Chondrocyte (in vitro differentiated cells): Measurements from ENCODE around the gene TIMP4. TPM values are rescaled to one million over a fixed set of nuclear protein-coding genes. Genes with fewer than 3 reads are reported as not detected.

ENCODE experiments used
- DNase-seq: peaks from one replicate; pipeline ENCODE4 v3.0.0; 2021; ENCODE audit warnings: mixed read lengths, low spot score
- H3K27ac Mint-ChIP-seq: one replicate; pipeline ENCODE4 v1.8.0; 2021; ENCODE audit warnings: mild to moderate bottlenecking, moderate library complexity, mixed read lengths; ENCODE audit not compliant: unreplicated experiment
- H3K27me3 Mint-ChIP-seq: 2 replicates; pipeline ENCODE4 v1.8.0; 2021; ENCODE audit warnings: low read depth, mixed read lengths
- H3K36me3 Mint-ChIP-seq: 2 replicates; pipeline ENCODE4 v1.8.0; 2021; ENCODE audit warnings: low read depth, mixed read lengths
- H3K4me1 Mint-ChIP-seq: 2 replicates; pipeline ENCODE4 v1.8.0; 2021; ENCODE audit warnings: low read depth, mild to moderate bottlenecking, mixed read lengths
- H3K4me3 Mint-ChIP-seq: one replicate; pipeline ENCODE4 v1.8.0; 2021; ENCODE audit warnings: mild to moderate bottlenecking, moderate library complexity, mixed read lengths; ENCODE audit not compliant: unreplicated experiment
- H3K9me3 Mint-ChIP-seq: 2 replicates; pipeline ENCODE4 v1.8.0; 2021; ENCODE audit warnings: low read depth, mixed read lengths
- CTCF ChIP-seq: fragments of 200-600 bp; sonication (generic); IDR thresholded peaks from 2 replicates; pipeline ENCODE4 v1.5.0; 2021; ENCODE audit warnings: antibody characterized with exemption, mild to moderate bottlenecking, moderate library complexity
- total RNA-seq: library from RNA; stranded (reverse); gene quantifications from 3 replicates; pipeline ENCODE4 v1.2.1, GENCODE V29; 2021

The TIMP4 gene
- total RNA-seq, 1 donor from 2014 or later, result 31.3 TPM

GRCh38 chr3:12141350-12141749, 17.4 kb downstream of the TIMP4 start:
- TF ChIP-seq CTCF, result no peak
- H3K36me3 Mint-ChIP-seq, result no peaks in the 10 kb centered on the region
- H3K27me3 Mint-ChIP-seq, result no peaks in the 10 kb centered on the region
- H3K4me3 Mint-ChIP-seq, result no peak overlapping the region
- no peak overlapping the region for H3K27ac Mint-ChIP-seq
- no peaks in the 10 kb centered on the region for H3K9me3 Mint-ChIP-seq
- DNase-seq, result no peak
- peaks cover 38% of the 10 kb centered on the region for H3K4me1 Mint-ChIP-seq

GRCh38 chr3:12139111-12139511, 19.6 kb downstream of the TIMP4 start:
- no peak overlapping the region for H3K27ac Mint-ChIP-seq
- no peak for DNase-seq
- no peak overlapping the region for H3K4me3 Mint-ChIP-seq
- TF ChIP-seq CTCF, result peak; percentile 87
- no peaks in the 10 kb centered on the region for H3K27me3 Mint-ChIP-seq
- no peaks in the 10 kb centered on the region for H3K9me3 Mint-ChIP-seq
- no peaks in the 10 kb centered on the region for H3K36me3 Mint-ChIP-seq
- peaks cover 33% of the 10 kb centered on the region for H3K4me1 Mint-ChIP-seq

GRCh38 chr3:12138044-12138443, 20.7 kb downstream of the TIMP4 start:
- Mint-ChIP-seq H3K9me3 (no peaks in the 10 kb centered on the region), H3K4me1 (peaks cover 22% of the 10 kb centered on the region), H3K27me3 (peaks cover 5% of the 10 kb centered on the region), H3K4me3 (no peak overlapping the region), H3K36me3 (no peaks in the 10 kb centered on the region), H3K27ac (no peak overlapping the region)
- DNase-seq, result no peak
- peak; percentile 73 for TF ChIP-seq CTCF

- no peak for TF ChIP-seq CTCF
- no peak for DNase-seq
- H3K9me3 Mint-ChIP-seq, result no peaks in the 10 kb centered on the region
- H3K4me3 Mint-ChIP-seq, result no peak overlapping the region
- H3K27me3 Mint-ChIP-seq, result peaks cover 16% of the 10 kb centered on the region
- H3K27ac Mint-ChIP-seq, result no peak overlapping the region
- H3K4me1 Mint-ChIP-seq, result peaks cover 6% of the 10 kb centered on the region
- no peaks in the 10 kb centered on the region for H3K36me3 Mint-ChIP-seq
These were observed 22.3 kb downstream of the TIMP4 start for GRCh38 chr3:12136371-12136770.

- H3K4me3 Mint-ChIP-seq, result no peak overlapping the region
- H3K36me3 Mint-ChIP-seq, result no peaks in the 10 kb centered on the region
- no peak overlapping the region for H3K27ac Mint-ChIP-seq
- DNase-seq, result no peak
- peaks cover 27% of the 10 kb centered on the region for H3K27me3 Mint-ChIP-seq
- peaks cover 6% of the 10 kb centered on the region for H3K4me1 Mint-ChIP-seq
- H3K9me3 Mint-ChIP-seq, result no peaks in the 10 kb centered on the region
- TF ChIP-seq CTCF, result peak; percentile 95
These were observed 23.6 kb downstream of the TIMP4 start for GRCh38 chr3:12135029-12135657.
